IMR-90 (cell line): Measurements from ENCODE around the gene INPP5D. TPM values are rescaled to one million over a fixed set of nuclear protein-coding genes. Genes with fewer than 3 reads are reported as not detected.

ENCODE experiments used
- ATAC-seq: fragments of 200-7000 bp; cut with Tn5 transposase; 2 replicates; pipeline ENCODE4 v1.9.1; 2020; ENCODE audit warnings: low read depth, mild to moderate bottlenecking, moderate library complexity
- BruUV-seq: library from RNA; stranded (reverse); fragments of 400-500 nt; replicated peaks from 2 replicates; lab custom pipeline; 2021; lab: Mats Ljungman, UMichigan
- CTCF ChIA-PET: fragments of 300-600 bp; formaldehyde crosslinking; extraction: SDS; loops from one replicate; lab custom pipeline; 2021; ENCODE audit warnings: antibody characterized with exemption; lab: Yijun Ruan, JAX
- POLR2A ChIA-PET: fragments of 300-600 bp; sonication (Branson Sonifier 250); formaldehyde crosslinking; loops from one replicate; lab custom pipeline; 2022; ENCODE audit warnings: antibody characterized with exemption; ENCODE audit not compliant: unreplicated experiment; lab: Charles Lee
- DNase-seq: peaks from one replicate; pipeline ENCODE4 v3.0.0; 2013
- H2AFZ ChIP-seq: replicated peaks from 2 replicates; pipeline ENCODE3; 2013; ENCODE audit warnings: low read length, mild to moderate bottlenecking; ENCODE audit not compliant: poor library complexity
- H2AK5ac ChIP-seq: 2 replicates; pipeline ENCODE4 v1.6.1; 2013; ENCODE audit warnings: low read depth, low read length, inconsistent platforms
- H2AK9ac ChIP-seq: replicated peaks from 2 replicates; pipeline ENCODE3; 2013; ENCODE audit warnings: mild to moderate bottlenecking, low read depth, low read length, moderate library complexity; ENCODE audit not compliant: poor library complexity
- H2BK120ac ChIP-seq: 2 replicates; pipeline ENCODE4 v1.6.1; 2013; ENCODE audit warnings: low read depth, low read length, inconsistent platforms
- H2BK15ac ChIP-seq: 3 replicates; pipeline ENCODE4 v1.6.1; 2013; ENCODE audit warnings: low read depth, low read length, inconsistent platforms
- H2BK20ac ChIP-seq: 2 replicates; pipeline ENCODE4 v1.6.1; 2013; ENCODE audit warnings: low read depth, mild to moderate bottlenecking, inconsistent platforms, low read length, moderate library complexity
- H2BK5ac ChIP-seq: 2 replicates; pipeline ENCODE4 v1.6.1; 2013; ENCODE audit warnings: mild to moderate bottlenecking, low read depth, low read length, inconsistent platforms; ENCODE audit not compliant: poor library complexity, severe bottlenecking
- H3K14ac ChIP-seq: replicated peaks from 2 replicates; pipeline ENCODE4 v1.6.1; 2013; ENCODE audit warnings: low read depth, low read length, inconsistent platforms
- H3K18ac ChIP-seq: 2 replicates; pipeline ENCODE4 v1.6.1; 2013; ENCODE audit warnings: low read depth, low read length, control low read depth
- H3K23ac ChIP-seq: 2 replicates; pipeline ENCODE4 v1.6.1; 2013; ENCODE audit warnings: low read depth, low read length, inconsistent platforms
- H3K27ac ChIP-seq: 2 replicates; pipeline ENCODE4 v1.5.1; 2013; ENCODE audit warnings: mild to moderate bottlenecking, control low read depth, low read length; ENCODE audit not compliant: insufficient read depth
- H3K27me3 ChIP-seq: 2 replicates; pipeline ENCODE4 v1.6.1; 2013; ENCODE audit warnings: low read length; ENCODE audit not compliant: control insufficient read depth, insufficient read depth
- H3K36me3 ChIP-seq: 2 replicates; pipeline ENCODE4 v1.6.1; 2013; ENCODE audit warnings: low read length, mixed read lengths; ENCODE audit not compliant: control insufficient read depth, insufficient read depth
- H3K4ac ChIP-seq: 2 replicates; pipeline ENCODE4 v1.6.1; 2013; ENCODE audit warnings: low read depth, low read length, inconsistent platforms
- H3K4me1 ChIP-seq: 2 replicates; pipeline ENCODE4 v1.6.1; 2013; ENCODE audit warnings: low read length, mixed read lengths; ENCODE audit not compliant: control insufficient read depth, insufficient read depth
- H3K4me2 ChIP-seq: 2 replicates; pipeline ENCODE4 v1.6.1; 2013; ENCODE audit warnings: low read depth, mild to moderate bottlenecking, control low read depth, low read length, moderate library complexity
- H3K4me3 ChIP-seq: 2 replicates; pipeline ENCODE4 v1.5.1; 2013; ENCODE audit warnings: low read depth, mild to moderate bottlenecking, control low read depth, low read length, moderate library complexity; ENCODE audit not compliant: insufficient read depth
- H3K56ac ChIP-seq: 2 replicates; pipeline ENCODE4 v1.6.1; 2013; ENCODE audit warnings: low read length, inconsistent platforms; ENCODE audit not compliant: insufficient read depth; ENCODE audit errors: extremely low read depth
- H3K79me1 ChIP-seq, 2 experiments: 2 replicates each; pipeline ENCODE4 v1.6.1; 2013; ENCODE audit warnings: low read length in 2 of 2, inconsistent platforms in 1 of 2, low read depth in 1 of 2
- H3K9ac ChIP-seq: 2 replicates; pipeline ENCODE4 v1.6.1; 2013; ENCODE audit warnings: low read depth, low read length, control low read depth
- H3K9me1 ChIP-seq: 2 replicates; pipeline ENCODE4 v1.6.1; 2013; ENCODE audit warnings: low read length, inconsistent platforms; ENCODE audit not compliant: insufficient read depth
- H3K9me3 ChIP-seq: 2 replicates; pipeline ENCODE4 v1.6.1; 2013; ENCODE audit warnings: low read length; ENCODE audit not compliant: control insufficient read depth, insufficient read depth
- H4K20me1 ChIP-seq: 2 replicates; pipeline ENCODE4 v1.6.1; 2013; ENCODE audit warnings: low read length, inconsistent platforms; ENCODE audit not compliant: insufficient read depth
- H4K5ac ChIP-seq: 2 replicates; pipeline ENCODE4 v1.6.1; 2013; ENCODE audit warnings: mild to moderate bottlenecking, low read depth, low read length, control low read depth
- H4K8ac ChIP-seq, 2 experiments: 2 replicates each; pipeline ENCODE4 v1.6.1; 2013; ENCODE audit warnings: low read depth in 2 of 2, low read length in 2 of 2, control low read depth in 1 of 2, inconsistent platforms in 1 of 2
- H4K91ac ChIP-seq: 2 replicates; pipeline ENCODE4 v1.6.1; 2013; ENCODE audit warnings: low read depth, low read length, inconsistent platforms; ENCODE audit not compliant: insufficient read depth
- CEBPB ChIP-seq: IDR thresholded peaks from 2 replicates; pipeline ENCODE4 v1.6.1; 2012; ENCODE audit warnings: low read depth, low read length, improper control_type of control experiment
- CTCF ChIP-seq: conservative IDR thresholded peaks from 2 replicates; pipeline ENCODE4 v1.5.1; 2012; ENCODE audit warnings: mild to moderate bottlenecking, low read depth, low read length, improper control_type of control experiment
- ELK1 ChIP-seq: fragments of 150-350 bp; IDR thresholded peaks from 2 replicates; pipeline ENCODE4 v1.6.1; 2016; ENCODE audit warnings: low read depth, mild to moderate bottlenecking, low read length, moderate library complexity, borderline replicate concordance
- FOS ChIP-seq: fragments of 150-350 bp; IDR thresholded peaks from 2 replicates; pipeline ENCODE4 v1.6.1; 2016; ENCODE audit warnings: low read depth, low read length
- MAFK ChIP-seq: IDR thresholded peaks from 2 replicates; pipeline ENCODE4 v1.6.1; 2012; ENCODE audit warnings: low read depth, low read length, improper control_type of control experiment
- MAZ ChIP-seq: IDR thresholded peaks from 2 replicates; pipeline ENCODE4 v1.6.1; 2012; ENCODE audit warnings: low read depth, mild to moderate bottlenecking, low read length, improper control_type of control experiment, moderate library complexity, borderline replicate concordance
- MXI1 ChIP-seq: IDR thresholded peaks from 2 replicates; pipeline ENCODE4 v1.6.1; 2012; ENCODE audit warnings: low read depth, mild to moderate bottlenecking, low read length, moderate library complexity, borderline replicate concordance
- NFE2L2 ChIP-seq: fragments of 150-350 bp; IDR thresholded peaks from 2 replicates; pipeline ENCODE4 v1.6.1; 2016; ENCODE audit warnings: low read depth, mild to moderate bottlenecking, low read length
- POLR2A ChIP-seq: IDR thresholded peaks from 2 replicates; pipeline ENCODE4 v1.6.1; 2012; ENCODE audit warnings: mild to moderate bottlenecking, low read depth, low read length
- RAD21 ChIP-seq: IDR thresholded peaks from 2 replicates; pipeline ENCODE4 v1.6.1; 2012; ENCODE audit warnings: low read length, improper control_type of control experiment
- RFX5 ChIP-seq: IDR thresholded peaks from 2 replicates; pipeline ENCODE4 v1.8.0; 2012; ENCODE audit warnings: low read depth, mild to moderate bottlenecking, low read length, moderate library complexity
- SMC3 ChIP-seq: fragments of 150-350 bp; IDR thresholded peaks from 2 replicates; pipeline ENCODE4 v1.6.1; 2016; ENCODE audit warnings: low read depth, mild to moderate bottlenecking, antibody characterized with exemption, low read length, moderate library complexity
- WGBS, 2 experiments: methylation state at CpG; one replicate each; pipeline versions ENCODE4 v1.1.5 to v1.1.7; 2013; ENCODE audit warnings: missing lambda C conversion rate in 2 of 2; ENCODE audit not compliant: insufficient read length in 1 of 2; ENCODE audit errors: extremely low coverage in 2 of 2; 5-methylcytosine and 5-hydroxymethylcytosine counted together
- dilution Hi-C: fragments of 300-500 bp; cut with HindIII; formaldehyde crosslinking; loops from one replicate; pipeline ENCODE4 v1.14.3; 2018; ENCODE audit warnings: low sequenced_read_pairs; ENCODE audit not compliant: unreplicated experiment
- in situ Hi-C: fragments of 300-500 bp; cut with MboI; formaldehyde crosslinking; loops from 3 replicates; pipeline ENCODE4 v1.14.3; 2019; ENCODE audit warnings: low sequenced_read_pairs, inconsistent platforms, mixed read lengths
- intact Hi-C: fragments of 100-400 bp; cut with micrococcal nuclease; formaldehyde crosslinking; loops from 2 replicates; pipeline ENCODE4 v1.10.0; 2022
- polyA plus RNA-seq, 3 experiments: library from polyadenylated mRNA; depleted of rRNA; stranded (reverse); fragments of >200 nt; gene quantifications; 2 replicates each; pipeline ENCODE4 v1.2.3, GENCODE V29; 2012; ENCODE audit warnings: low replicate concordance in 1 of 3
- total RNA-seq: library from RNA; depleted of rRNA; stranded (reverse); fragments of >200 nt; gene quantifications from 2 replicates; pipeline ENCODE4 v1.2.3, GENCODE V29; 2012

The INPP5D gene
- total and polyA plus RNA-seq, 2 of the 4 experiments (the other 2 are of a cell fraction) = 0.18 to 0.29 TPM

DNA sequence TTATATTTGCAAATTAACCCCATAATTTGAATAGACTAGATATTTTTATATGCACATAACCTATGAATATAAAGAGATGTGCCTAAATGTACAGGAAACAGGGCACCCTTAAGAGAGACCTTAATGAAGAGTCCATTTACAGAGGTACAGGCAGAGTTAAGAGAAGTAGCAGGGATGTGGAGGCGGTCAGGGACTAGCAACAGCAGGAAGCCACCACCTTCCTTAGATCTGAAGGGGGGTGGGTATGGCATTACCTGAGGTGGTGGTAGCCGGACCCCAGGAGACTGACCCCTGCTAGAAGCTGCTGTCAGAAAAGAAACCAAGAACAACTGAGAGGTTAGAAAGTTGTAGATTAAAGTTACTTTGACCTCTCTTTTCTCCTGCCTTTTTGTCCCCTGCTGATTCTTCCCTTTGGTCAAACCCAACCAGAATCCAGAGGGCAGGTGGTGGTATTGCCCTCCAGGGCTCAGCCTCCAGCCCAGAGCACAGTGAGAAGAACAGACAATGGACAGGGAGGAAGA is 166.4 kb downstream of the INPP5D start:
- Histone ChIP-seq H3K79me1 (no peaks in the 10 kb centered on the region), H3K9me1 (no peaks in the 10 kb centered on the region), H2AK9ac (no peak overlapping the region), H2BK120ac (no peak overlapping the region), H4K8ac (no peak overlapping the region), H3K9me3 (0 out of 2 replicates have a peak, but pooled peaks cover 2% of the 10 kb centered on the region), H3K18ac (no peak overlapping the region), H3K4me3 (no peak overlapping the region), H4K5ac (no peak overlapping the region), H3K27me3 (peaks cover 9% of the 10 kb centered on the region), H3K56ac (no peak overlapping the region), H3K14ac (no peak overlapping the region), H2BK15ac (no peak overlapping the region), H2AFZ (no peak overlapping the region), H3K23ac (no peak overlapping the region), H3K36me3 (no peaks in the 10 kb centered on the region), H3K4ac (no peak overlapping the region), H2BK20ac (no peak overlapping the region), H3K9ac (no peak overlapping the region), H2BK5ac (no peak overlapping the region), H4K20me1 (no peaks in the 10 kb centered on the region), H3K4me1 (no peaks in the 10 kb centered on the region), H3K27ac (no peak overlapping the region), H3K4me2 (no peak overlapping the region), H4K91ac (no peak overlapping the region), H2AK5ac (no peak overlapping the region)
- no TSS peak for BruUV-seq
- dilution Hi-C loops = no loop called here
- no peak for TF ChIP-seq NFE2L2
- no peak for TF ChIP-seq POLR2A
- TF ChIP-seq CEBPB = no peak
- TF ChIP-seq MXI1 = no peak
- no peak for TF ChIP-seq FOS
- no peak for TF ChIP-seq RAD21
- no peak for TF ChIP-seq RFX5
- TF ChIP-seq ELK1 = no peak
- no peak for TF ChIP-seq MAFK
- no peak for TF ChIP-seq MAZ
- no peak for TF ChIP-seq SMC3
- TF ChIP-seq CTCF = no peak
- ChIA-PET POLR2A (no interaction called here), CTCF (no interaction called here)
- intact Hi-C loops = no loop called here
- ATAC-seq (no peak), DNase-seq (no peak)
- in situ Hi-C loops = no loop called here
- WGBS, 2 experiments = no CpG with 5 or more reads among the region's 2 CpGs
